ENCODE measurements around the gene TSACC. TPM values are rescaled to one million over a fixed set of nuclear protein-coding genes. Genes with fewer than 3 reads are reported as not detected.
A peak's percentile ranks its signal among the peaks of the same experiment; 100 is the strongest.
"Not testable (repeated sequence)": the region's sequence is repeated elsewhere in the genome, so short reads cannot be mapped to it uniquely, and the experiment has no call there.

The TSACC gene
- total RNA-seq, 3 donors from 2014 or later: 0.87 TPM; not detected in 2

DNA sequence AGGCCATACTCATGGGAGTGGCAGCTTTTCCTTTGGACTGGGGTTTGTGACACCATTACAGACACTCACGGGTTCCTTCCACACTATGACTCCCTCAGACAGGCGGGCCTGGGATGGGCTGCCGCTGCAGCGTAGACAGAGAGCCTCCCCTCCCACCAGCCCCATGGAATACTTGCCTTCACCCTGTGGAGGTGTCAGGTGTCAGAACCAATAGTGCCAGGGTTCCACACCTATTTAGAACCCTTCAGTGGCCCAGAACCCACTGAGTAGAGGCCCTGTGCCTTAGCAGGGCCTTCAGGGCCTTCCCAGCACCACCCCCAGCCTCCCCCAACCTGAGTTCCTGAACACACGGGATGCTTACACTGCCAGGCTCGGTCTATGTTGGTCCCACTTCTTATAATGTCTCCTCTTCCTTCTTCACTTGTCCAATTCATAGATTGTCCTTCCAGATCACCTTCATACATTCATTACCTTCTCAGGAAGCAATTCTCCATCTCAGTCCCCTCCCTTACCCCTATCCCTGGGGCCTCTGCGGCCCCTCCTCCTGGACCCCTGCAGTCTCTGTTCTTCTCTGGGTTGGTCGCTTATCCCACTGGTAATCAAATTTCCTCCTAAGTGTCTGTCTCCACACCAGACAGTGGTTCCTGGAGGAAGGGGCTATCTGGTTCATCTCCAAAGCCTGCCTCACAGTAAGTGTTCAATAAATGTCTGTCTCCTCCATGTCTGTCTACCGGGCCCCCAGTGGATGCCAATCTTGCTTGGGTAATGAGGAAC, 29.2 kb downstream of the TSACC start:
- Histone ChIP-seq H3K4me1 (ENCODE audit: low read depth) (no peaks in the 10 kb centered on the region), H3K36me3 (ENCODE audit: low read depth) (no peaks in the 10 kb centered on the region), H3K4me3 (no peak overlapping the region), H3K9me3 (no peaks in the 10 kb centered on the region)
- ATAC-seq (no peak), DNase-seq (no peak)
- intact Hi-C loops (cut with DNase I, micrococcal nuclease): no loop called here
- TF ChIP-seq, protein P1, sequence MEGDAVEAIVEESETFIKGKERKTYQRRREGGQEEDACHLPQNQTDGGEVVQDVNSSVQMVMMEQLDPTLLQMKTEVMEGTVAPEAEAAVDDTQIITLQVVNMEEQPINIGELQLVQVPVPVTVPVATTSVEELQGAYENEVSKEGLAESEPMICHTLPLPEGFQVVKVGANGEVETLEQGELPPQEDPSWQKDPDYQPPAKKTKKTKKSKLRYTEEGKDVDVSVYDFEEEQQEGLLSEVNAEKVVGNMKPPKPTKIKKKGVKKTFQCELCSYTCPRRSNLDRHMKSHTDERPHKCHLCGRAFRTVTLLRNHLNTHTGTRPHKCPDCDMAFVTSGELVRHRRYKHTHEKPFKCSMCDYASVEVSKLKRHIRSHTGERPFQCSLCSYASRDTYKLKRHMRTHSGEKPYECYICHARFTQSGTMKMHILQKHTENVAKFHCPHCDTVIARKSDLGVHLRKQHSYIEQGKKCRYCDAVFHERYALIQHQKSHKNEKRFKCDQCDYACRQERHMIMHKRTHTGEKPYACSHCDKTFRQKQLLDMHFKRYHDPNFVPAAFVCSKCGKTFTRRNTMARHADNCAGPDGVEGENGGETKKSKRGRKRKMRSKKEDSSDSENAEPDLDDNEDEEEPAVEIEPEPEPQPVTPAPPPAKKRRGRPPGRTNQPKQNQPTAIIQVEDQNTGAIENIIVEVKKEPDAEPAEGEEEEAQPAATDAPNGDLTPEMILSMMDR (IDR thresholded peaks at IDR 0.05): no peak

DNA sequence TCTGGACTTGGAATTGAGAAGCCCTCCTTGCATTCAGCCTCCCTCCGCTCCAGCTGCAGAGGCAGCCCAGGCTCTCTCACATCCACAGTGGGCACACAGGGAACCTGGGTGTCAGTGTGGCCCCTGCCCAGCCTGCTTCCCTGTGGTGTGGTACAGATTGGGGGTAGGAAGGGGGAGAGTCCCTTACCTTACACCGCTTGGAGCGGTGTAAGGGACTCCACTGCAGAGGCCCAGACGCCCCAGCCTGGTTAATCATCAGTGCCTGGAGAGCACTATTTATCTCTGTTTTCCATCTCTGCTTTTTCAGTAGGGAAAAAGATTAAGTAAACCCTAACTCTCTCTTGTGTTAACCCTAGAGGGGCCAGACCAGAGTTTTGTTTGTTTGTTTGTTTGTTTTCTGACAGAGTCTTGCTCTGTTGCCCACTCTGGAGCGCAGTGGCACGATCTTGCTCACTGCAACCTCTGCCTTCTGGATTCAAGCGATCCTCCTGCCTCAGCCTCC, 29.9 kb downstream of the TSACC start:
- Histone ChIP-seq H3K9me3 (no peaks in the 10 kb centered on the region), H3K36me3 (ENCODE audit: low read depth) (no peaks in the 10 kb centered on the region), H3K4me1 (ENCODE audit: low read depth) (no peaks in the 10 kb centered on the region), H3K4me3 (no peak overlapping the region)
- TF ChIP-seq, protein P1 (IDR thresholded peaks at IDR 0.05): no peak
- ATAC-seq (no peak), DNase-seq (no peak)
- intact Hi-C loops (cut with DNase I, micrococcal nuclease): no loop called here

DNA sequence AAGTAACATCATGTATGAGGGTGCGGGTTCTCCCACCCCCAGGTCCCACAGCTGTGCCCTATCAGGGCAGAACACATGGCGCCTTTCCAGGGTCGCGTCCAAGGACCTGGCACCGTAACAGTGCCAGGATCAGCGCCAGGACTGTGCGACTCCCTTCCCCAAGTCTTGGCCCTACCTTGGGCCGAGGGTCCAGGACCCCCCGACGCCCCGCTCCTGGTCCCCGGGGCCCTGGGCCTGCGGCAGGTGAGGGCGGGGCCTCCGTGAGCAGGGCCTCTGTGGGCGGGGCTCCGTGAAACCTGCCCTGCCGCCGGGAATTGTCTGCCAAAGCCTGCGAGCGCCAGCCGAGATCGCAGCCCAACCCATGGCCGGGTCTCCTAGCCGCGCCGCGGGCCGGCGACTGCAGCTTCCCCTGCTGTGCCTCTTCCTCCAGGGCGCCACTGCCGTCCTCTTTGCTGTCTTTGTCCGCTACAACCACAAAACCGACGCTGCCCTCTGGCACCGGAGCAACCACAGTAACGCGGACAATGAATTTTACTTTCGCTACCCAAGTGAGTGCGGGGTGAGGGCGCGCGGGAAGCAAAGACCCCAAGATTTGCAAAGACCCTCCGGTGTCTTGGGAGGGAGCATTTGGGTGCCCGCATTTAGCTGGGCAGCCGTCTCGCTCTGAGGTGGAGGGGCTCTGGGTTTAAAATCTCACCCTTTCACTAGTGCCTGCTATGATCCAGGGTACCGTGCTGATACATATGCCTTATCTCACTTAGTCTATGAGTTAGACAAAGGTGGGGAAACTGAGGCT, 30.8 kb downstream of the TSACC start, which contains the start of gene RHBG:
TSS of gene RHBG (plus strand) at position 323 of the 796 bp plus-strand sequence. CDS start at position 362, 39 bp downstream.
- ATAC-seq: peak; percentile 93
- Histone ChIP-seq H3K4me1 (ENCODE audit: low read depth) (no peaks in the 10 kb centered on the region), H3K36me3 (ENCODE audit: low read depth) (no peaks in the 10 kb centered on the region), H3K4me3 (no peak within 1 kb of the TSS), H3K9me3 (no peaks in the 10 kb centered on the region)
- intact Hi-C loops (cut with DNase I, micrococcal nuclease): no loop called here
- DNase-seq: peak in 2 of 3 donors; percentile 77 to 80
- TF ChIP-seq, protein P1 (IDR thresholded peaks at IDR 0.05): no peak

DNA sequence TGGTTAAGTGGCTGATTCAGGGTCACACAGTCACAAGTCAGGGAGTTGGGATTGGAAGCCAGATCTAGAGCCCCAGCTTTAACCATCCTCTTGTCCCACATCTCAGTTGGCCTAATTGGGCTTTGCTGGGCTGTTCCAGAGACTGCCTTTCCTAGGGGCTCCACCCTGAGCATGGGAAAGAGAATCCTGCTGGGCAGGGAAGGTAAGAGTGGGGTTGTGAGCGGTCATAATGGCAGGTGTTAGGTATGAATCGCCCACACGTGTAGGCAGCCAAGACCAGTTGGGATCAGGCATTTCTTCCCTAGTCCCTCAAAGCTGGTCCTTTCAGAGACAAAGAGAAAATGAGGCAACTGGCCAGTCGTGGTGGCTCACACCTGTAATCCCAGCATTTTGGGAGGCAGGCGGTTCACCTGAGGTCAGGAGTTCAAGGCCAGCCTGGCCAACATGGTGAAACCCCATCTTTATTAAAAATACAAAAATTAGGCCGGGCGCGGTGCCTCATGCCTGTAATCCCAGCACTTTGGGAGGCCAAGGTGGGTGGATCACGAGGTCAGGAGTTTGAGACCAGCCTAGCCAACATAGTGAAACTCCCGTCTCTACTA, 31.5 kb downstream of the TSACC start:
- H3K36me3 ChIP-seq (ENCODE audit: low read depth); DNase-seq; ATAC-seq: not testable (repeated sequence)

DNA sequence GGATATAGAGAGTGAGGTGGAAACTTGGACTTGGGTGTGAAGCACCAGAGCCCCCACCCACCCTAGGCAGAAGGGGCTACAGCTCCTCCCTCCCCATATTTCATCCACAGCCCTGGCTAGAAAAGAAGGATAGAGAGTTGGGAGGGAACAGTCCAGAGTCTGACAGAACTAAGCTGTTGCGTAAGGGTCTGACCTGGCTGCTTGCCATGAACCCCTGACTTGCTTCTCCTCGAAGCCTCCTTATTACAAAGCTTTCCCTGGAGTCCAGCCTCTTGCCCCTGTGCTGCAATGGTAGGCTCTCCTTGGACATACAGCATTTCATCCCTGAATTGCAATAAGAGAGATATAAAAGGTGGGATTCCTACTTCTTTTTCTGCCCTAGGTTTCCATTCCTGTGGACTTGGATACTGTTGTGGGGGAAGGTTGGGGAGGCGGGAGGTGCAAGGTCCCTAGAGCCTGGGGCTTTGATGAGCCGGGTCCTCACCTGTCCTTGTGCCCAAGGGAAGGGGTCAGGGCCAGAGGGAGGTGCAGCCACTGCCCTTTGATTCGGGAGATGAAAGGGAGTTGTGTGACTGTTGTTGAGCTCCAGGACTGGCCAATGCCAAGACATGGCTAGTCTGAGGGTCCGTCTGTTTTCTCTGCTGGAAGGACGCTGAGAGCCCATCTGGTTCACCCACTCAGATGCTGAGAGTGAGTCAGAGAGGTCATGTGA, 33.4 kb downstream of the TSACC start:
- Histone ChIP-seq H3K36me3 (ENCODE audit: low read depth) (no peaks in the 10 kb centered on the region), H3K9me3 (no peaks in the 10 kb centered on the region), H3K4me3 (no peak overlapping the region), H3K4me1 (ENCODE audit: low read depth) (no peaks in the 10 kb centered on the region)
- ATAC-seq (no peak), DNase-seq (no peak)
- TF ChIP-seq, protein P1 (IDR thresholded peaks at IDR 0.05): no peak
- intact Hi-C loops (cut with DNase I, micrococcal nuclease): no loop called here

More for the DNA sequence above, 31.5 kb downstream of the TSACC start:
- H3K4me3 ChIP-seq; H3K9me3 ChIP-seq; H3K4me1 ChIP-seq (ENCODE audit: low read depth); intact Hi-C loops (cut with DNase I, micrococcal nuclease): not testable (repeated sequence)

Data from mucosa of descending colon (tissue), 3 donors.